Gastrocnemius medialis (tissue), 4 donors: Measurements from ENCODE around the gene PIKFYVE.
"Not testable (repeated sequence)": the region's sequence is repeated elsewhere in the genome, so short reads cannot be mapped to it uniquely, and the experiment has no call there.

ENCODE experiments used
- CTCF ChIP-seq, 5 experiments: fragments of 450-650 bp in 3 of 5; fragments of 200-600 bp in 2 of 5; sonication (generic) in 2 of 5; IDR thresholded peaks in 4 of 5; conservative IDR thresholded peaks in 1 of 5; 1 replicate in 4 of 5; 2 replicates in 1 of 5; pipeline ENCODE4 v1.5.1; 2016 to 2019; ENCODE audit warnings: antibody characterized with exemption in 5 of 5, mild to moderate bottlenecking in 3 of 5, moderate library complexity in 3 of 5
- POLR2A ChIP-seq, 2 donors: fragments of 450-650 bp; IDR thresholded peaks; one replicate each; pipeline ENCODE4 v1.6.1; 2017; ENCODE audit warnings: antibody characterized with exemption in 2 of 2, mild to moderate bottlenecking in 2 of 2, moderate library complexity in 2 of 2

DNA sequence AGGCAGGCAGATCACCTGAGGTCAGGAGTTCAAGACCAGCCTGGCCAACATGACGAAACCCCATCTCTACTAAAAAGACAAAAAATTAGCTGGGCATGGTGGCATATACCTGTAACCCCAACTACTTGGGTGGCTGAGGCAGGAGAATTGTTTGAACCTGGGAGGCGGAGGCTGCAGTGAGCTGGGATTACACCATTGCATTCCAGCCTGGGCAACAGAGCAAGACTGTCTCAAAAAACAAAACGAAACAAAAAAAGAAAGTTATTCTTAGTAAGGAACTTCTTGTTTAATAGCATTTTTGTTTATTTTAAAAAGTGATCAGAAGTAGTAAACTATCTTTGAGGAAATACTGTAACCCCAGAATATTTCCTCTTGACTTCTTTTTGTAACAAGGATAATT lies 90.4 kb downstream of the PIKFYVE start:
- TF ChIP-seq CTCF (IDR thresholded peaks at IDR 0.05 in 4 of 5, conservative IDR thresholded peaks at IDR 0.05 in 1 of 5); POLR2A (IDR thresholded peaks at IDR 0.05): not testable (repeated sequence)
